ENCODE results near the gene SUPT4H1.

The SUPT4H1 gene

DNA sequence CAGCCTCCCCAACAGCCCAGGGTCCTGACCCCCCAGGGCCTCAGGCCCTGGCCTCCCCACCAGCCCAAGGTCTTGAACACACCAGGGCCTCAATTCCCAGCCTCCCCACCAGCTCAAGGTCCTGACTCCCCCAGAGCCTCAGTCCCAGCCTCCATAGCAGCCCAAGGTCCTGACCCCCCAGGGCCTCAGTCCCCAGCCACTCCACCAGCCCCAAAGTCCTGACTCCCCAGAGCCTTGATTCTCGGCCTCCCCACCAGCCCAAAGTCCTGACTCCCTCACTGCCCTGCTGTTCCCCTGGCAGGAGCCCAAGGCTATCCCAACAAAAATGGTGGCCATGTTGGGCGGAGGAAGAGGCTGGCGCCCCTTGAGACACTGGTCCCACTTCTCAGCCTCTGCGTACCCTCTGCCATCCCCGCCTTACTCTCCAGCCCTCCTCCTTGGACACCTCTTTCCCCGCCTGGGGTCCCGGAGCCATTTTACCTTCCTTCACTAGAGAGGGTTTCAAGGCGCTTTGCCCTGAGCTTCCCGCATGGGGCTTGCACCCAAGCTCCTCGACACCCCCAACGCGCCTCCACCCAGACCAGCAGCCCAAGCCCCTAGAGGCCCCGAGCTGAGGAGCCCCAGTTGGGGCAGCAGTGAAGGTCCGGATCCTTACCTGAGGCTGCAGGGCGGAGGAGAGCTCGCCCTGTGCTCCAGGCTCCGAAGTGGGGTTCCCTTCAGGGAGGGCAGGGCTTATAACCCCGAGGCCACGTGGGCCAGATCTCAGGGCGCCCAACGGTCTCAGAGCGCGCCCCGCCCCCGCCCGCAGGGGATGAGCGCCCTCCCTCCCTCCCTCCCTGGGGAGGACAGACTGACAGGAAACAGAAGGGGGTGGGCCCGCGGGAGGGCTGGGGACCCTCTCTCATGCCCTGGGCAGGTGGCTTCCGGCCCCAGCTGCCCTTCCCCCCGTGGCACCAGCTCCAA lies 19.9 kb downstream of the SUPT4H1 start:
- in situ Hi-C loops (cut with HindIII; ENCODE audit: low sequenced_read_pairs) = no loop called here

GRCh38 chr17:58330997-58331814 lies 20.8 kb downstream of the SUPT4H1 start:
- in situ Hi-C loops (cut with HindIII; ENCODE audit: low sequenced_read_pairs) = no loop called here

DNA sequence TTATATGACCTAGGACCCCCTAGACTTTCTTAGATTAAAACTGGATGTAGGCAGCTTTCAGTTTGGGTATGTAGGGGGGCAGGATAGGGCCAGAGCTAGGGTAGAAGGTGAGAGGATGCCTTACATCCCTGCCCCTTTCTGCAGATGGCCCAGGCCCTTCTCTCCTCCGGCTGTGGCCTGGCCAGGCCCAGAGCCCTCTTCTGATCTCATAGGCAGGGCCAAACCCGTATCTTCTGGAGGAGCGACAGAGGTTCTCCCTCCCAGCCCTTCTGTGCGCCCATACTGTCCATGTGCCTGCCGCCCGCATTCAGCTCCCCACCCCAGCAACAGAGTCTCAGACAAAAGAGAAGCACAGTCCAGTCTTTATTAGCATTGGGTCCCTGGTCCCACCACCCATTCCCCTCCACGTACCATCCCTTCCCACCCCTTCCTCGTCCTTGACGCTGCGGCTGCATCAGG lies 21.4 kb downstream of the SUPT4H1 start:
- in situ Hi-C loops (cut with HindIII; ENCODE audit: low sequenced_read_pairs) = no loop called here

- in situ Hi-C loops (cut with HindIII; ENCODE audit: low sequenced_read_pairs) = no loop called here
Measured at GRCh38 chr17:58329810-58330537, 22.0 kb downstream of the SUPT4H1 start.

- in situ Hi-C loops (cut with HindIII; ENCODE audit: low sequenced_read_pairs) = no loop called here
Measured at GRCh38 chr17:58329035-58329809, 22.8 kb downstream of the SUPT4H1 start.

GRCh38 chr17:58328195-58329034 lies 23.6 kb downstream of the SUPT4H1 start, which contains the start of gene TSPOAP1:
Gene TSPOAP1 (minus strand): TSS chr17:58328795. CDS start chr17:58327920, 875 bp downstream.
- in situ Hi-C loops (cut with HindIII; ENCODE audit: low sequenced_read_pairs) = no loop called here

DNA sequence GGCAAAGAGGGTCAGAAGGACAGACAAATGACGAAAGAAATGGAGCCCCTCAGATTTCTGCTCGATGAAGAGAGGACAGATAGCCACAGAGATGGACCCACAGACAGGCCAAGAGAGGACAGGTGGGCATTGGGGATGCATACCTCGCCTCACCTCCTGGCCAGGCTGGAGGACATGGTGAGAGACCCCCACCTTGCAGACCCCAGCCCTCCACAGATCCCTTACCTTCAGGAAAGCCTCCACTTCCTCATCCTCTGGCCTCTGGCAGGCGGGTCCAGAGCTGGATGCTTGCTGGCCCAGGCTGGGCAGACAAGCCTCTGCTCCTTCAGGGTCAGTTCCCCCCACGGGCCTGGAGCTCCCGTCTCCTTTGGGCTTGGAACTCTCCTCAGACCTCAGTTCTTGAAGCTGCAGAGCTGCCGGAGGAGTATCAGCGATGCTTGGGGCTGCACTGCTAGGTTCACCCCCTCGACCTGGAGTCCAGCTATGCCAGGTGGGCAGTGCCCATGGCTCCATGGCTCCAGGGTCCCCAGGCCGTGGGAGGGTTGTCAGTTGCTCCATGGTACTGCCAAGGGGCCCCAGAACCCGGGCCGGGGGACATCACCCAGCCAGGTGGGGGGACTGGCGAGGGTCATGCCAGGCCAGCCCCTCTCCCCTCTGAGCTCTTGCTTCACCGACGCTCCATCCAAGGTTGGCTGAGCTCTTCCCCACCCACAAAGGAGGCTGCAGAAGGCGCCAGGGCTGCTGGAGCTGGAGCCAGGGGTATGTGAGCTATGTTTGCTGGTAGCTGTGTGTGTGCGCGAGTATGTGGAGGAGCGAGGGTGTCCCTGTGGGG lies 24.4 kb downstream of the SUPT4H1 start:
- in situ Hi-C loops (cut with HindIII; ENCODE audit: low sequenced_read_pairs) = no loop called here

- in situ Hi-C loops (cut with HindIII; ENCODE audit: low sequenced_read_pairs) = no loop called here
Measured at GRCh38 chr17:58326609-58327362, 25.2 kb downstream of the SUPT4H1 start.

DNA sequence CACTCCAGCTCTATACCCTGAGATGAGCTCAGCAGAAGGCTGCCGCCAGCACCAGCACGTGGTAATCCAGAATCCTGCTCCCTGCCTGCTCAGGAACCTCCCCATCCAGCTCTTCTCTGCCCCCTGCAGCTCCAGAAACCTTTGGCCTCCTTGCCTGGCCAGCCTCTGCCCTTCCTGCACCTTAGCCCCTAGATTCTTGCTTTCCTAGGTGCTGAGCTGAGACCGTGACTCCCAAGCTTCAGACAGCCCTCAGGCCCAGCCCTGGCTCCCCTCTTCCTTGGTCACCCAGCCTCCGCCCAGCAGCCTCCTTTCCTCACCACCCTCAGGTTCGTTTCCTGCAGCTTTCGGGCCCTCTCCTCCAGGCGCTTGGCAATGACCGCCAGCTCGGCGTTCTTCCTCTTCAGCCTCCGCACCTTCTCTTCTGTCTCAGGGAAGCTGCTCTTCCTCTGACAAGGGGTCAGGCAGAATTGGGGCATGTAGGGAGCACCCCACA lies 26.0 kb downstream of the SUPT4H1 start:
- in situ Hi-C loops (cut with HindIII; ENCODE audit: low sequenced_read_pairs) = no loop called here

DNA sequence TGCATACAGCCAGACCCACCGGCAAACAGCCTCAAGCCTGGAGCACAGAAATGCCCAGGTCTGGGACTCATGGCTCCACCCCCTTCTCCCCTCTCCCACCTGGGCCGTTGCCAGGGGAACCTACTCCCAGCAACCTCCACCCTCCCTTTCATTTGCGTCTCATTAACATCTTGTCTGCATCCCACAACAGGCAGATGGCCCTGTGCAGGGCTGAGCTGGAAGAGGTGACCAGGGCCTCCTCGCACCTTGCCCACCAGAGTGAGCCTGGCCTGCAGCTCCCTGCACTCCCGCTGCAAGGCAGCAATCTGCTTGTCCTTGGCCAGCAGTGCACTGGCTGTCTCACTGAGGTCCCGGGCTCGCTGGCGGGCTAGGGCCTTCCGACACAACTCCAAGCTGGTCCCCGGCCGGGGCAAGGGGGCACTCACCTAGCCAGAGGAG lies 26.7 kb downstream of the SUPT4H1 start:
- in situ Hi-C loops (cut with HindIII; ENCODE audit: low sequenced_read_pairs) = no loop called here

DNA sequence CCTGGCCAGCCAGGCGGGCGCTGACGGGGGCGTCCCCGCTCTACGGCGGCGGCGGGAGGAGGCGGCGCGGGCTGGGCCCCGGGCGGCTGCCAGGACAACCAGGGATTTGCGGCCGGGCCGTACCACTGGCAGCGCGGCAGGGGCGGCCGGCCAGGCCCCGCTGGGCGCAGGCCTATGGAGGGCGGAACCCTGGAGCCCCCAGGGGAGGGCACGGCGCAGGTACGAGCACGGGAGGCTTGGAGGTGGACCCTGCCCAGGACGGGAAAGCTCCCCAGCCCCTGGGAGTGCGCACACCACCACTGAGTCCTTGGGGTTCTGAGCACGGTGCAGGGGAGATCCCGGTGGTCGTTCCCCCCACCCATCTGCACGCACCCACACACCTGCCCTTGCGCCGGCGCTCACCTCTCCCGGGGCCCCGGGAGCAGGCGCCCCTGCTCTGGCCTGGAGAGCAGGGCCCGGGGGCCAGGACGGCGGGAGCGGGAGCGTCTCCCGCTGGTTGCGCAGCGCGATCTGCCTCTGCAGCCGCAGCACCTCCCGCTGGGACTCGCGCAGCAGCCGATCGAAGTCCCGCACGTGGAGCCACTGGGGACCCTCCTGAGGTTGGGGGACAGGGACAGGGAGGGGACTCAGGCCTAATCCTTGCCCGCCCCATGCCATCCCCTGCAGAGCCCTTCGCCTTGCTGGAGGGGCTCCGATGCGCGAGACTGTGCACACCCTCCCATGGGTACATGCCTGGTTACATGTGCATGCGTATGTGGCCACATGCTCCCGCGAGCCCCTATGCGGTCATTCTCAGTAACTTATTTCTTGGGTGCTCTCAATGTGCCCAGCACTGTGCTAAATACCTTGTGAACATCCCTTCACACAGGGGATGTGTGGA lies 27.4 kb downstream of the SUPT4H1 start:
- in situ Hi-C loops (cut with HindIII; ENCODE audit: low sequenced_read_pairs) = no loop called here

- in situ Hi-C loops (cut with HindIII; ENCODE audit: low sequenced_read_pairs) = no loop called here
Measured at GRCh38 chr17:58324056-58324408, 28.0 kb downstream of the SUPT4H1 start.

GRCh38 chr17:58323366-58324055 lies 28.5 kb downstream of the SUPT4H1 start:
- in situ Hi-C loops (cut with HindIII; ENCODE audit: low sequenced_read_pairs) = no loop called here

GRCh38 chr17:58322581-58323185 lies 29.3 kb downstream of the SUPT4H1 start:
- in situ Hi-C loops (cut with HindIII; ENCODE audit: low sequenced_read_pairs) = no loop called here

Measured in DLD1 (cell line).